GM19438 (cell line): ENCODE data around the gene NOSIP.
"Not testable (repeated sequence)": the region's sequence is repeated elsewhere in the genome, so short reads cannot be mapped to it uniquely, and the experiment has no call there.

Experiments used
- ATAC-seq: cut with Tn5 transposase; IDR thresholded peaks from one replicate; pipeline ENCODE4 v1.9.1; 2021; ENCODE audit warnings: low read depth; ENCODE audit not compliant: unreplicated experiment

Gene NOSIP, protein sequence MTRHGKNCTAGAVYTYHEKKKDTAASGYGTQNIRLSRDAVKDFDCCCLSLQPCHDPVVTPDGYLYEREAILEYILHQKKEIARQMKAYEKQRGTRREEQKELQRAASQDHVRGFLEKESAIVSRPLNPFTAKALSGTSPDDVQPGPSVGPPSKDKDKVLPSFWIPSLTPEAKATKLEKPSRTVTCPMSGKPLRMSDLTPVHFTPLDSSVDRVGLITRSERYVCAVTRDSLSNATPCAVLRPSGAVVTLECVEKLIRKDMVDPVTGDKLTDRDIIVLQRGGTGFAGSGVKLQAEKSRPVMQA

GRCh38 chr19:49580264-49581006, at the start of gene NOSIP:
NOSIP (minus strand) TSS chr19:49580556; CDS start chr19:49560691, 19,865 bp downstream.
- ATAC-seq, result peak; percentile 88

- ATAC-seq, result no peak
These were observed 49.3 kb upstream of the NOSIP start for GRCh38 chr19:49629659-49630058.

GRCh38 chr19:49626226-49626625, 45.9 kb upstream of the NOSIP start:
- ATAC-seq, result no peak

GRCh38 chr19:49624967-49625910, 44.9 kb upstream of the NOSIP start:
- no peak for ATAC-seq

GRCh38 chr19:49617860-49618259, 37.5 kb upstream of the NOSIP start:
- not testable (repeated sequence) for ATAC-seq

DNA sequence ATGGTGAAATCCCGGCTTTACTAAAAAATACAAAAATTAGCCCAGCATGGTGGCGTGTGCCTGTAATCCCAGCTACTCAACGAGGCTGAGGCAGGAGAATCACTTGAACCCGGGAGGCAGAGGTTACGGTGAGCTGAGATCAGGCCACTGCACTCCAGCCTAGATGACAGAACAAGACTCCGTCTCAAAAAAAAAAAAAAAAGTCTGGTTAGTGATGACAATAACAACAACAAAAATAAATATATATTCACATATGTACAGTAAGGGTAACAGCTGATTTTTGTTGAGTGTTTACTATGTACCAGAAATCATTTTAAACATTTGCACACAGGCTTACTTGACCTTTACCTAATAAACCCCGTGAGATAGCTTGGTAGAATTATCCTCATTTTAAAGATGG, 36.6 kb upstream of the NOSIP start:
- ATAC-seq, result no peak

- ATAC-seq, result no peak
These were observed 36.2 kb upstream of the NOSIP start for GRCh38 chr19:49616532-49616931.

GRCh38 chr19:49615861-49616260, 35.5 kb upstream of the NOSIP start:
- ATAC-seq, result no peak

GRCh38 chr19:49614096-49614833, 33.9 kb upstream of the NOSIP start:
- no peak for ATAC-seq

GRCh38 chr19:49613374-49613773, 33.0 kb upstream of the NOSIP start:
- ATAC-seq, result no peak

DNA sequence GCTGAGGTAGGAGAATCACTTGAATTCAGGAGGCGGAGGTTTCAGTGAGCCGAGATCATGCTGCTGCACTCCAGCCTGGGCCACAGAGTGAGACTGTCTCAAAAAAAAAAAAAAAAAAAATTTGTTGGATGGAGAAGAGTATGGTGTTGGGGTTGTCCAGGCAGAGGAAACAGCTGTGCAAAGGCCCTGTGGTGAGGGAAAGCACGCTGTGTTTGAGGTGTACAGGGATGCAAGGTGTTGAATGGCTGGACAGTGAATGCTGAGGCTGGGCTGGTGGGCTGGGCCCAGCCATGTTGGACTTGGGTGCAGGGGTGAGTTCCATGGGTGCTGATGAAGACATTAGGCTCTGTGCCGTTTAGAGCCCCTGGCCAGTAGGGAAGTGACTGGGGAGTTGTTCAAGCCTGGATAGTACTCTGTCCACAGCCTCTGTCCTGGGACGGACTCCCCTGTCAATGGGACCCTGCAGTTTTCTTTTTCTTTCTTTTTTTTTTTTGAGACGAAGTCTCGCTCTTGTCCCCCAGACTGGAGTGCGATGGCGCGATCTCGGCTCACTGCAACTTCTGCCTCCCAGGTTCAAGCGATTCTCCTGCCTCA, 29.2 kb upstream of the NOSIP start:
- ATAC-seq, result no peak

GRCh38 chr19:49605605-49606004, 25.2 kb upstream of the NOSIP start:
- ATAC-seq, result no peak

- ATAC-seq, result no peak
These were observed 22.4 kb upstream of the NOSIP start for GRCh38 chr19:49602806-49603205.

GRCh38 chr19:49601482-49602038, 21.2 kb upstream of the NOSIP start:
- no peak for ATAC-seq

- ATAC-seq, result no peak
These were observed 19.3 kb upstream of the NOSIP start for GRCh38 chr19:49599378-49600295.

- ATAC-seq, result no peak
These were observed 17.3 kb upstream of the NOSIP start for GRCh38 chr19:49597703-49597974.

DNA sequence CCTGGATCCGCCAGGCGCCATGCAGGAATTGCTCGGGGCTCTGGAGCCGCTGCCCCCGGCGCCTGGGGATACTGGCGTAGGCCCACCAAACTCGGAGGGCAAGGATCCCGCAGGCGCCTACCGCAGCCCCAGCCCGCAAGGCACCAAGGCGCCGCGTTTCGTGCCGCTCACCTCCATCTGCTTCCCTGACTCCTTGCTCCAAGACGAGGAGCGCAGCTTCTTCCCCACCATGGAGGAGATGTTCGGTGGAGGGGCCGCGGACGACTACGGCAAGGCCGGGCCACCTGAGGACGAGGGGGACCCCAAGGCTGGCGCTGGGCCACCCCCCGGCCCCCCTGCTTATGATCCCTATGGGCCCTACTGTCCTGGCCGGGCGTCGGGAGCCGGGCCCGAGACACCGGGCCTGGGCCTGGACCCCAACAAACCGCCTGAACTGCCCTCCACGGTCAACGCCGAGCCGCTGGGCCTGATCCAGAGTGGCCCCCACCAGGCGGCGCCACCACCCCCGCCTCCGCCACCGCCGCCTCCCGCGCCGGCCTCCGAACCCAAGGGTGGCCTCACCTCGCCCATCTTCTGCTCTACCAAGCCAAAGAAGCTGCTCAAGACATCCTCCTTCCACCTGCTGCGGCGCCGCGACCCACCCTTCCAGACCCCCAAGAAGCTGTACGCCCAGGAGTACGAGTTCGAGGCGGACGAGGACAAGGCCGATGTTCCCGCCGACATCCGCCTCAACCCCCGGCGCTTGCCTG, 16.8 kb upstream of the NOSIP start:
- no peak for ATAC-seq

GRCh38 chr19:49596407-49596806, 16.1 kb upstream of the NOSIP start:
- no peak for ATAC-seq
